Measurements from ENCODE around the gene HDAC9. TPM values are rescaled to one million over a fixed set of nuclear protein-coding genes. Genes with fewer than 3 reads are reported as not detected.

HDAC9 gene
- total RNA-seq, 1 donor from 2014 or later, result 28.6 TPM

DNA sequence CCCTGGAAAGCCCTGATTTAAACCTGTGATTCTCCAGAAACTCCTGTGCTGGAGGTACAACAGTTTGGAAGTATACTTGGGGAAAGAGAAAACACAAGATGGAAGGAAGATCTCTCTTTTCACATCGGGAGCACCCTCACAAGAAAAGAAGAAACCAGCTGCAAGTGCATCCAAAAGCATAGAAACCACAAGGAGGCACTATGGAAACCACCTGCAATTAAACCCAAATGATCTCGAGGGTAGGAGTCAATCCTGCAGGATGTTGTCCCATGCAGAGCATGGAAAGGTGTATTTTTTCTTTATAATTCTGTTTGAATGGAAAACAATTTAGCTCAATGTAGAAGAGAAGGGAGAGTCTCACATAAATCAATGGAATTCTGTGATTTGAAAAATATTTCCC lies 411.4 kb downstream of the HDAC9 start:
- peak; percentile 18 for DNase-seq (ENCODE audit: low spot score)
- Mint-ChIP-seq H3K27me3 (ENCODE audit: insufficient read depth, low read depth) (no peaks in the 10 kb centered on the region), H3K9me3 (peaks cover 2% of the 10 kb centered on the region), H3K4me1 (no peaks in the 10 kb centered on the region), H3K4me3 (no peak overlapping the region), H3K36me3 (no peaks in the 10 kb centered on the region), H3K27ac (no peak overlapping the region)
- no peaks in the 10 kb centered on the region for H3K4me1 ChIP-seq
- no peaks in the 10 kb centered on the region for H3F3A ChIP-seq (ENCODE audit: low read depth)
- no peaks in the 10 kb centered on the region for H3K36me3 ChIP-seq
- no peak overlapping the region for H2AFZ ChIP-seq (replicated peaks)
- no peaks in the 10 kb centered on the region for H3K9me3 ChIP-seq (ENCODE audit: low read depth)
- no peak for TF ChIP-seq EZH2 (IDR thresholded peaks at IDR 0.05)
- TF ChIP-seq EZH2phosphoT487 (IDR thresholded peaks at IDR 0.05), result no peak
- TF ChIP-seq CTCF (IDR thresholded peaks at IDR 0.05), result peak; percentile 39
- H3K4me2 ChIP-seq, result no peak overlapping the region
- no peak overlapping the region for H3K9ac ChIP-seq
- no peaks in the 10 kb centered on the region for H4K20me1 ChIP-seq (ENCODE audit: low read depth)
- H3K4me3 ChIP-seq, result no peak overlapping the region
- H3K27ac ChIP-seq, result no peak overlapping the region
- no peaks in the 10 kb centered on the region for H3K27me3 ChIP-seq
- no peaks in the 10 kb centered on the region for H3K79me2 ChIP-seq (ENCODE audit: low read depth)

- H3K27ac Mint-ChIP-seq, result no peak overlapping the region
- H3K9me3 ChIP-seq (ENCODE audit: low read depth), result no peaks in the 10 kb centered on the region
- no peaks in the 10 kb centered on the region for H3K27me3 ChIP-seq
- H3K4me3 Mint-ChIP-seq, result no peak overlapping the region
- no peak overlapping the region for H3K4me3 ChIP-seq
- TF ChIP-seq EZH2phosphoT487 (IDR thresholded peaks at IDR 0.05) (no peak), EZH2 (IDR thresholded peaks at IDR 0.05) (no peak), CTCF (IDR thresholded peaks at IDR 0.05) (no peak)
- no peak overlapping the region for H2AFZ ChIP-seq (replicated peaks)
- H4K20me1 ChIP-seq (ENCODE audit: low read depth), result no peaks in the 10 kb centered on the region
- no peak overlapping the region for H3K27ac ChIP-seq
- H3K27me3 Mint-ChIP-seq (ENCODE audit: insufficient read depth, low read depth), result no peaks in the 10 kb centered on the region
- no peak overlapping the region for H3K4me2 ChIP-seq
- no peaks in the 10 kb centered on the region for H3K36me3 ChIP-seq
- no peaks in the 10 kb centered on the region for H3F3A ChIP-seq (ENCODE audit: low read depth)
- no peak overlapping the region for H3K9ac ChIP-seq
- no peaks in the 10 kb centered on the region for H3K79me2 ChIP-seq (ENCODE audit: low read depth)
- peaks cover 16% of the 10 kb centered on the region for H3K4me1 ChIP-seq
- peaks cover 2% of the 10 kb centered on the region for H3K9me3 Mint-ChIP-seq
- H3K36me3 Mint-ChIP-seq, result no peaks in the 10 kb centered on the region
- no peak for DNase-seq (ENCODE audit: low spot score)
- H3K4me1 Mint-ChIP-seq, result peaks cover 13% of the 10 kb centered on the region
Measured at GRCh38 chr7:18913106-18913505, 417.6 kb downstream of the HDAC9 start.

- Histone ChIP-seq H3K9ac (no peak overlapping the region), H3F3A (ENCODE audit: low read depth) (no peaks in the 10 kb centered on the region), H2AFZ (replicated peaks) (no peak overlapping the region), H4K20me1 (ENCODE audit: low read depth) (no peaks in the 10 kb centered on the region), H3K4me3 (no peak overlapping the region), H3K27ac (no peak overlapping the region), H3K79me2 (ENCODE audit: low read depth) (no peaks in the 10 kb centered on the region), H3K4me1 (peaks cover 16% of the 10 kb centered on the region), H3K9me3 (ENCODE audit: low read depth) (no peaks in the 10 kb centered on the region), H3K36me3 (no peaks in the 10 kb centered on the region), H3K27me3 (no peaks in the 10 kb centered on the region), H3K4me2 (no peak overlapping the region)
- Mint-ChIP-seq H3K27ac (no peak overlapping the region), H3K4me1 (peaks cover 13% of the 10 kb centered on the region), H3K9me3 (peaks cover 3% of the 10 kb centered on the region), H3K4me3 (no peak overlapping the region), H3K27me3 (ENCODE audit: insufficient read depth, low read depth) (no peaks in the 10 kb centered on the region), H3K36me3 (peaks cover 2% of the 10 kb centered on the region)
- DNase-seq (ENCODE audit: low spot score), result no peak
- TF ChIP-seq EZH2phosphoT487 (IDR thresholded peaks at IDR 0.05), result no peak
- TF ChIP-seq CTCF (IDR thresholded peaks at IDR 0.05), result no peak
- no peak for TF ChIP-seq EZH2 (IDR thresholded peaks at IDR 0.05)
Measured at GRCh38 chr7:18916826-18917225, 421.3 kb downstream of the HDAC9 start.
